Gastroesophageal sphincter (tissue), 3 donors: ENCODE measurements around the gene ATP7A.

ENCODE experiments used
- EP300 ChIP-seq: sonication (generic); formaldehyde crosslinking; IDR thresholded peaks from one replicate; pipeline ENCODE4 v1.6.1; 2017; ENCODE audit warnings: antibody characterized with exemption, mild to moderate bottlenecking
- POLR2A ChIP-seq, 2 donors: fragments of 450-650 bp; IDR thresholded peaks; one replicate each; pipeline ENCODE4 v1.6.1; 2017; ENCODE audit warnings: antibody characterized with exemption in 2 of 2, mild to moderate bottlenecking in 2 of 2, moderate library complexity in 1 of 2
- POLR2AphosphoS5 ChIP-seq: sonication (generic); formaldehyde crosslinking; IDR thresholded peaks from one replicate; pipeline ENCODE4 v1.6.1; 2017; ENCODE audit warnings: antibody characterized with exemption
- TF ChIP-seq, protein P1 (sequence below), 4 experiments: fragments of 200-600 bp in 2 of 4; fragments of 450-650 bp in 2 of 4; sonication (generic) in 1 of 4; IDR thresholded peaks; one replicate each; pipeline ENCODE4 v1.5.1; 2017 to 2019; ENCODE audit warnings: antibody characterized with exemption in 4 of 4, mild to moderate bottlenecking in 2 of 4, moderate library complexity in 2 of 4

DNA sequence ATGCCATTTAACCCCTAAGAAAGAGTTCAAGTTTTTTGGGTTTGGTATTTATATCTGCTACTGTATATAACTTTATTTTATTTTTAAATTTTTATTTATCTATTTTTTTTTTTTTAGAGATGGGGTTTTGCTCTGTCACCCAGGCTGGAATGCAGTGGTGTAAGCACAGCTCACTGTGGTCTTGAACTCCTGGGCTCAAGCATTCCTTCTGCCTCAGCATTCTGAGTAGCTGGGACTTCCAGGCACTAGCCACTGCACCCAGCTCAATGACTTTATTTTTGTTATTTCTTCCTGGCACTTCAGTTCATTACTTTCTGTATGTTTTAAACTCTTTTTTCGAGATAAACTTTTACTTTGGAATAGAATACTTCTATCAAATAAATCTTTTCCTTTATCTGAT is 101.4 kb downstream of the ATP7A start:
- TF ChIP-seq, protein P1, sequence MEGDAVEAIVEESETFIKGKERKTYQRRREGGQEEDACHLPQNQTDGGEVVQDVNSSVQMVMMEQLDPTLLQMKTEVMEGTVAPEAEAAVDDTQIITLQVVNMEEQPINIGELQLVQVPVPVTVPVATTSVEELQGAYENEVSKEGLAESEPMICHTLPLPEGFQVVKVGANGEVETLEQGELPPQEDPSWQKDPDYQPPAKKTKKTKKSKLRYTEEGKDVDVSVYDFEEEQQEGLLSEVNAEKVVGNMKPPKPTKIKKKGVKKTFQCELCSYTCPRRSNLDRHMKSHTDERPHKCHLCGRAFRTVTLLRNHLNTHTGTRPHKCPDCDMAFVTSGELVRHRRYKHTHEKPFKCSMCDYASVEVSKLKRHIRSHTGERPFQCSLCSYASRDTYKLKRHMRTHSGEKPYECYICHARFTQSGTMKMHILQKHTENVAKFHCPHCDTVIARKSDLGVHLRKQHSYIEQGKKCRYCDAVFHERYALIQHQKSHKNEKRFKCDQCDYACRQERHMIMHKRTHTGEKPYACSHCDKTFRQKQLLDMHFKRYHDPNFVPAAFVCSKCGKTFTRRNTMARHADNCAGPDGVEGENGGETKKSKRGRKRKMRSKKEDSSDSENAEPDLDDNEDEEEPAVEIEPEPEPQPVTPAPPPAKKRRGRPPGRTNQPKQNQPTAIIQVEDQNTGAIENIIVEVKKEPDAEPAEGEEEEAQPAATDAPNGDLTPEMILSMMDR (IDR thresholded peaks at IDR 0.05), result no peak
- no peak for TF ChIP-seq POLR2A (IDR thresholded peaks at IDR 0.05)
- TF ChIP-seq POLR2AphosphoS5, result no peak
- TF ChIP-seq EP300, result no peak
